ENCODE measurements around the gene LKAAEAR1.

The LKAAEAR1 gene

GRCh38 chr20:64077876-64078551, 6.2 kb downstream of the LKAAEAR1 start:
- H3K4me3 ChIP-seq (ENCODE audit: control insufficient read depth, low read depth, low read length), result peak overlapping the region; percentile 89
- DNase-seq (ENCODE audit: low read depth), result no peak
- TF ChIP-seq CTCF (IDR thresholded peaks at IDR 0.05; ENCODE audit: control insufficient read depth, insufficient read depth, low read depth, low read length, missing control alignments), result no peak

DNA sequence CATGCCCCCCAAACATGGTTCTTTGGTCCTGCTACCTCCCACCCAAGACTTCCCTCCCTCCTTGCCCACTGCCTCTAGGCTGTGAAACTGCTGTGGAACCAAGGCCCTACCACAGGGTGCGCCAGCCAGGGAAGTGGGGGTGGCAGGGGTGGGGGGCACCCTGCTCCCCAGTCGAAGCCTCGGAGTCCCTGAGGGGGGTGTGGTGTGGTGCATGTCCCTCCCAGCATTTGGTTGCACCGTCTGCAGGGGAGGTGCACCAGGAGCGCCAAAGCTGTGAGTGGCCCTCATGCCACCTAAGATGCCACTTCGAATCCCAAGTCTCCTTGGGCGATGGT, 6.7 kb downstream of the LKAAEAR1 start:
- H3K4me3 ChIP-seq (ENCODE audit: control insufficient read depth, low read depth, low read length), result no peak overlapping the region
- TF ChIP-seq CTCF (IDR thresholded peaks at IDR 0.05; ENCODE audit: control insufficient read depth, insufficient read depth, low read depth, low read length, missing control alignments), result no peak
- no peak for DNase-seq (ENCODE audit: low read depth)

- H3K4me3 ChIP-seq (ENCODE audit: control insufficient read depth, low read depth, low read length), result no peak overlapping the region
- no peak for TF ChIP-seq CTCF (IDR thresholded peaks at IDR 0.05; ENCODE audit: control insufficient read depth, insufficient read depth, low read depth, low read length, missing control alignments)
- no peak for DNase-seq (ENCODE audit: low read depth)
Measured at GRCh38 chr20:64077094-64077493, 7.1 kb downstream of the LKAAEAR1 start.

DNA sequence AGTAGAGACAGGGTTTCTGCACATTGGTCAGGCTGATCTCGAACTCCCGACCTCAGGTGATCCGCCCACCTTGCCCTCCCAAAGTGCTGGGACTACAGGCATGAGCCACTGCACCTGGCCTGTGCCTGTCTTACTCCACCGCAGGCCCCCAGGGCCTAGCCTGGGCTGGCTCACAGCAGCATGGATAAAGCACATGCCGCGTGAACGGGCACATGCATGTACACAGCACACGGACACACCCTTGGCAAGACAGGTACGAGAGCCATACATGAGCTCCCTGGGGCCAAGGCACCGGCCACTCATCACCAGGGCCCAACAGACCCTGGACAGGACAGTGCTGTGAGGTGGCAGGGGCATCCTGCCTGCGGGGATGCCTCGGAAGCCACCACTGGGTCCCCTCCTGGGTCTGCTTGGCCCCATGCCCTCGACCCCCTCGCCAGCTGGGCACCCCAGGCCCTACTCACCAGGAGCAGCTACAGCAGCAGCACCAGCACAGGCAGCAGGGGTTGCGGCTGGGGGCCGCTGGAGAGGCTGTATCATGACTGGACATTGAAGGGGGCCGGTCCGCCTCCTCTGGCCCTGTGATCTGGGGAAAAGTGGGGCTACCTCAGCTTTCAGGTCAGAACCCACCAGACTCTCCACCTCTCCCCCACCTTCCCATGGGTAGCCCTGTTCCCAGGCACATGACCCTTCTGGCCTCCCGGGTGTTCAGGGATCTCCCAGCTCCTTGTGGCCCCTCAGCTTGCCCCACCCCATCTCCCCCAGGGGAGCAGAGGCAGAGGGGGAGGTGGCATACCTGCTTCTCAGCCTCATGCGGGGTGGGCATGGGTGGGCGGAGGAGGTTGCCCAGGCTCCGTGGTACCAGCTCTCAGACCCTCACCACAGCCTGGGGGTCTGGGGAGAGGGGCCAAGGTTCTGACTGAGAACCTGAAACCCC, 7.9 kb downstream of the LKAAEAR1 start:
- DNase-seq (ENCODE audit: low read depth), result no peak
- TF ChIP-seq CTCF (IDR thresholded peaks at IDR 0.05; ENCODE audit: control insufficient read depth, insufficient read depth, low read depth, low read length, missing control alignments), result no peak
- no peak overlapping the region for H3K4me3 ChIP-seq (ENCODE audit: control insufficient read depth, low read depth, low read length)

DNA sequence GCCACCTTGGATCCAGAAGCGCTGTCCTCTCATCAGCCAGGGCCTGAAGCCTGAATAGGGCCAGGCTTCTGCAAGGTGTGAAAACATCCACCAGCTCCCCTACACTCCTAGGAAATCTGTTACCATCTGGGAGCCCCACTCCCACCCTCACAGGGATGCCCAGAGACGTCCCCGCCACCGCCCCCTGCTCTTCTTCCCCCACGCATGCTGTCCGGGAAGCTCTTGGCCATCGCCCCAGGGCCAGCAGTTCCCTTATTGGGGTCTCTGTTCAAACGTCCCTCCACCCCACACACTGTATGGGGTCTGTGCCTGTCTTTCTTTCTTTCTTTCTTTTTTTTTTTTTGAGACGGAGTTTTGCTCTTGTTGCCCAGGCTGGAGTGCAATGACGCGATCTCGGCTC, 8.6 kb downstream of the LKAAEAR1 start:
- H3K4me3 ChIP-seq (ENCODE audit: control insufficient read depth, low read depth, low read length), result no peak overlapping the region
- DNase-seq (ENCODE audit: low read depth), result no peak
- TF ChIP-seq CTCF (IDR thresholded peaks at IDR 0.05; ENCODE audit: control insufficient read depth, insufficient read depth, low read depth, low read length, missing control alignments), result no peak

DNA sequence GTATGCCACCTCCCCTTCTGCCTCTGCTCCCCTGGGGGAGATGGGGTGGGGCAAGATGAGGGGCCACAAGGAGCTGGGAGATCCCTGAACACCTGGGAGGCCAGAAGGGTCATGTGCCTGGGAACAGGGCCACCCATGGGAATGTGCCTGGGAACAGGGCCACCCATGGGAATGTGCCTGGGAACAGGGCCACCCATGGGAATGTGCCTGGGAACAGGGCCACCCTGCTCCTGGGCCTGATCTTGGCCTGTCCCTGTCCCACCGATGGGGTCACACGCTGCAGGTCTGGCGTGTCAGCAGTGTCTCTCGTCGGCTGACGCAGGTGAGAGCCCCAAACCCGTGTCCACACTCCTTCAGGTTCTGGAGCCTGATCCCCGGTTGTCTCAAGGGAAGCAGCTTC, 9.2 kb downstream of the LKAAEAR1 start:
- DNase-seq (ENCODE audit: low read depth), result no peak
- H3K4me3 ChIP-seq (ENCODE audit: control insufficient read depth, low read depth, low read length), result no peak overlapping the region
- no peak for TF ChIP-seq CTCF (IDR thresholded peaks at IDR 0.05; ENCODE audit: control insufficient read depth, insufficient read depth, low read depth, low read length, missing control alignments)
